HG03378 (cell line): ENCODE measurements around the gene ACCS.

ENCODE experiments used
- ATAC-seq: cut with Tn5 transposase; IDR thresholded peaks from one replicate; pipeline ENCODE4 v1.9.1; 2021; ENCODE audit warnings: mild to moderate bottlenecking, moderate library complexity; ENCODE audit not compliant: unreplicated experiment

Gene ACCS, protein sequence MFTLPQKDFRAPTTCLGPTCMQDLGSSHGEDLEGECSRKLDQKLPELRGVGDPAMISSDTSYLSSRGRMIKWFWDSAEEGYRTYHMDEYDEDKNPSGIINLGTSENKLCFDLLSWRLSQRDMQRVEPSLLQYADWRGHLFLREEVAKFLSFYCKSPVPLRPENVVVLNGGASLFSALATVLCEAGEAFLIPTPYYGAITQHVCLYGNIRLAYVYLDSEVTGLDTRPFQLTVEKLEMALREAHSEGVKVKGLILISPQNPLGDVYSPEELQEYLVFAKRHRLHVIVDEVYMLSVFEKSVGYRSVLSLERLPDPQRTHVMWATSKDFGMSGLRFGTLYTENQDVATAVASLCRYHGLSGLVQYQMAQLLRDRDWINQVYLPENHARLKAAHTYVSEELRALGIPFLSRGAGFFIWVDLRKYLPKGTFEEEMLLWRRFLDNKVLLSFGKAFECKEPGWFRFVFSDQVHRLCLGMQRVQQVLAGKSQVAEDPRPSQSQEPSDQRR

GRCh38 chr11:44065841-44066731, at the start of gene ACCS:
Gene ACCS (plus strand): TSS chr11:44066270. CDS start chr11:44067628, 1,358 bp downstream.
- peak; percentile 91 for ATAC-seq

DNA sequence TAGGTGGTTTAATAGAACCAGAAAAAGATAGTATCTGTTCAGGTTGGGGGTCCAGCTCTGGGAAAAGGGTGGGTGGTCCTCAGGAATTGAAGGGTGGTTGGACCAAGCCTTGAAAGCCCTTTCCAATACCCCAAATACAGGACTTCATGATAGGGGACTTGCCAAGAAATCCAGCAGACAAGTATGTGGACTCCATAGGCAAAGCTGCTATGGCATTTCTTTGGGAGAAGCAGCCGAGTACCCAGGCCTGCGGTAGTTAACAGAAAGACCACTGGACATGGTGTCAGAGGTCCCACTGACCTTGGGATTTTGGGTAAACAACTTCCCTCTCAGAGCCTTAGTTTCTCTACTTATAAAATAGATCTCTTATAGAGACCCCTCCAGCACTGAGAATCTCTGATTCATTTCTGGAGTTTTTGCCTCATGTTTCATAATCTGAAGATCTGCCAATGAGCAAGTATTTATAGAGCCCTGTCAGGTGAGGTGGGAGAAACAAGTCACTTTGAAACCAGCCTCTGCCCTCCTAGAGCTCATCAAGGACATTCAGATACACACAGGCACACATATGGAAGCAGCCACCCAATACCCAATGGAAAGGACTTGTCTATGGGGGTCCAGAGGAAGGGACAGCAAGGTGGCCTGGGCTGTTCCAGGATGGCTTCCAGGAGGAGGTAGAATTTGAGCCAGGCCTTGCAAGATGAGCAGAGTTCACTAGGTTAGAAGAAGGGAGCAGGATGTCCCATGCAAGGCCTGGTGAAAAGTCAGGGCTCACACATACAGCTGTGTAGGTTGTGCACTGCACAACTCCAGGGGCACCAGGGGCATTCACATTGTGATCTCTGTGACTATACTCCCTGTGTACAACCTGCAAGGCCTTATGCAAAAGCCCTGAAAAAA, 49.3 kb upstream of the ACCS start:
- no peak for ATAC-seq

DNA sequence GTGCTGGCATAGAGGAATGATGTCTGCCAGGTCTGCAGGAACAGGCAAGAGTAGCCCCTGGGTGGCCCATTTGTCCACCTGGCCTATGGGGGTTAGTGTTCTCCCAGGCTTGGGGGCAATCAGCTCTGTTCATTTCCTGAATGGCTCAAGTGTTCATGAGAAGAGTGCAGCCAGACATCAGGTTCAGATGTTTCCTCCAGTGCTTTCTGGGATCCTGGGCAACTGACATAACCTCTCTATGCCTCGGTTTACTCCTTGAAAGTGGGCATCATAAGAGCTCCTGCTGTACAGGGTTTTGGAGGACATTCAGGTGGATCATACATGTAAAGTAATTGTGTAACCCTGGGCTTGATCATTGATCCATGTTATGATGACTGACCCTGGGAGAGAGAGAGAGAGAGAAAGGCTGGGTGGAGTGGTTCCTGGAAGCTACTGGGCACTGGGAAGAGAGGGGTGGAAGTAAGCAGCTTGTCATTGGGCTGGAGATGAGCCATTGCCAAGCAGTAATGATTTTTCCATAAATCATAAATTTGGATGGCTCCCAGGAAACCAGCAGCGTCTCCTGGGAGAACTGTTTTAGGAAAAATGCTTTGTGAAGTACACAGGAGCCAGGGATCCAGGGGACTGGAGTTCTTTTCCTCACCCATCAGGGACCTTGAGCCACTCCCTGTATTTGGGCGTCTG, 48.5 kb upstream of the ACCS start:
- ATAC-seq = no peak

GRCh38 chr11:44018127-44018521, 47.9 kb upstream of the ACCS start:
- ATAC-seq = no peak

GRCh38 chr11:44018829-44019228, 47.2 kb upstream of the ACCS start:
- ATAC-seq = no peak

- ATAC-seq = no peak
Observed at GRCh38 chr11:44024977-44025376, 41.1 kb upstream of the ACCS start.

DNA sequence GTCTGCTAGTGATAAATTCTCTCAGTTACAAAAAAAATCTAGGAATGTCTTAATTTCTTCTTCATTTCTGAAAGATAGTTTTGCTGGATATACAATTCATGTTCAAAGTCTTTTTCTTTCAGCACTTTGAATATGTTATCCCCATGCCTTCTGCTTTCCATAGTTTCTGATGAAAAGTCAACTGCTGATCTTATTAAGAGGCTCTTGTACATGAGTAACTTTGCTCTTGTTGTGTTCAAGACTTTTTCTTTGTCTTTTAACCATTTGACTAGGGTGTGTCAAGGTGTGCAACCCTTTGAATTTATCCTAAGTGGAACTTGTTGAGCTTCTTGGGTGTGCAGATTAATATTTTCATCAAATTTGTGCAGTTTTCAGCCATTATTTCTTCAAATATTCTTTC, 40.3 kb upstream of the ACCS start:
- no peak for ATAC-seq

GRCh38 chr11:44028401-44028800, 37.7 kb upstream of the ACCS start:
- no peak for ATAC-seq

DNA sequence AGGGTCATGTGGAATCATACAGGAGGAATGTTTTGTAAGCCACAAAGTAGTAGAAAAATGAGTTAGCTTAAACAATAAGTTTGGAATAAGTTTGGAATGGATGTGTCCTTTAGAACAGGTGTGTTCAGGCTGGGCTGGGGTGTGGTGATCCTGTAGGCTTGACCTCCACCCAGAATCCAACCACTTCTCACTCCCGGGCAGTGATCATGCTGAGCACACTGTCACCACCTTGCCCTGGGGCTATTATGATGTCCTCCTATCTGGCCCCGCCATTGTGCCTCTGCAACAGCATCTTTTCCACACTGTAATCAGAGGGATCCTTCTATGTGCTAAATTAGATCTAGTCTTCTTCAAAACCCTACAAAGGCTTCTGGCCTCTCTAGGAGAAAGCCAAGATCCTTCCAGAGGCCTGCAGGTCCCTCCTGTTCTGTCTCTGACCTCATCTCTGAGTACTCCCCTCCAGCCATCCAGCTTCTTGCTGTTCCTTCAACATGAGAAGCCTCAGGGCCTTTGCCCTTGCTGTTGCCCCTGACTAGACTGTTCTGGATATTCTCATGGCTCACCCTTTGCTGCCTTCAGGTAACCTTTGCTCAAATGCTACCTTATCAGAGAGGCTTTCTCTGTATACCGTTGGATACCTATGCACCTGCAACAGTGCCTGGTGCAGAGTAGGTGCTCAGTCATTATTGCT, 37.1 kb upstream of the ACCS start:
- ATAC-seq = no peak

DNA sequence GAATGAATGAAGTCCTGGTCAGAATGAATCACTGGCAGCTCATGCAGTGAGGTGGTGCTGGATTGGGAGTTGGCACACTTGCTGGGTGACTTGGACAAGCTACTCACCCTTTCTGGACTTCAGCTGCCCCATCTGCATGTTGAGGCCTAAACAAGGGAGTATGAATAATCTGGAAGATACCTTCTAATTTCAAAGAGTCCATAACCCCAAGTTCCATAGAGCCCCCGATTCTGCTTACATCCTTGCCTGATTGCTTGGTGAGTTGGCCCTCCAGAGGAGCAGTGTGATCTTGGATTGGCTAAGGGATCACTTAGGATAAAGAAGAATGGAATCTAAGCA, 36.6 kb upstream of the ACCS start:
- no peak for ATAC-seq

GRCh38 chr11:44029977-44030911, 35.8 kb upstream of the ACCS start:
- ATAC-seq = no peak

DNA sequence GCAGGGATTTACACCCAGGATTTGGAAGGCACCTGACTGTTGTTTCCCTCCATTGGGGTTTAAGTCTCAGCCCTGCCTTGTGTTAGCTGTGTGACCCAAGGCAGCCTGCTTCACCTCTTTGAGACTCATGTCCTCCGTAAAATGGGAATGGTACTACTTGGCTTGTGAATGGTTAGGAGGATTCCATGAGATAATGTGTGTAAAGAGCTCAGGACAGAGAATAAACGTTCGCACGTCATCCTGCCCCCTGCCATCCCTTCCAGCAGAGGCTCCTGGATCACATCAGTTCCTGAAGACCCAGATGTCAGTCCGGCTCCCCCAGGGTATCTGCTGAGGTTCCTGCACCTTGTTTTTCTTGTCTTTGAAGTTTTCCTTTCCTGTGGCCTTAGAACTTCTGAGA, 35.1 kb upstream of the ACCS start:
- no peak for ATAC-seq

GRCh38 chr11:44031549-44031948, 34.5 kb upstream of the ACCS start:
- no peak for ATAC-seq

GRCh38 chr11:44032299-44033085, 33.6 kb upstream of the ACCS start:
- no peak for ATAC-seq

DNA sequence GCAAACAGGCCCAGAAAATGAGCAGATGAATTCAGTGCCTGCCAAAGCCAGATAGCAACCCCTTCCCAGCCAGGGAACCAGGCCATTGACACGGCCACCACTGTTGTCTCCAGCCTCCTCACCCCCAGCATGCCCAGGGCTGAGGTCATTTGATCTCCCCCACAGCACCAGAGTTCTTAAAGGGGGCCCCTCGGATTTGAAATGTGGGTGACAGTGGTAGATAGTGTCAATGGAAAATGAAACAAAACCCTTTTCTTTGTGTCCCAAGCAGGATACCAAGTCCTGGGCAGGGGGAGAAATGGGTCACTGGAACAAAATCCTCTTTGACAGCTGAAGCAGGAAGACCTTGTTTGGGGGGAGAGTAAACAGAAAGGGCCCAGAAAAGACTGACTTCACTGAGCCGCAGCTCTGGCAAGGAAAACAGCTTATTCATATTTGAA, 32.6 kb upstream of the ACCS start:
- no peak for ATAC-seq

- ATAC-seq = no peak
Observed at GRCh38 chr11:44033856-44034255, 32.2 kb upstream of the ACCS start.

DNA sequence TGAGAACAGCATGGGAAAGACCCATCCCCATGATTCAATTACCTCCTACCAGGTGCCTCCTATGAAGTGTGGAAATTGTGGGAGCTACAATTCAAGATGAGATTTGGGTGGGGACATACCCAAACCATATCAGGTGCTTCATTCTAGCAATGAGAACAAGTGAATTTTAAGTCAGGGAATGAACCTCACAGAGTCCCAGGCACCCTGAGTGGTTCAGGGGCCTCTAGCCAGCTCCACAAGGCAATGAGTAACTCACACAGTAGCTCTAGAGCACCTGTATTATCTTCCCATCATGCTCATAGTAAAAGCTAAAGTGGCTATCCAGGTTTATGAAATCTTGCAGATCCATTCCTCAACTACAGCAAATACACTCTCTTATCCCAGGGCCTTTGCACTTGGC, 31.4 kb upstream of the ACCS start:
- no peak for ATAC-seq
